Activated effector memory CD4-positive, alpha-beta T cell treated with anti-CD3 and anti-CD28 coated beads, Interleukin-2, amount 50 U/mL, for 16 hours (primary cell): ENCODE measurements around the gene PGM5.
"Not testable (repeated sequence)": the region's sequence is repeated elsewhere in the genome, so short reads cannot be mapped to it uniquely, and the experiment has no call there.

Experiments
- DNase-seq: peaks from one replicate; pipeline ENCODE4 v3.0.0-alpha.2; 2020

PGM5 gene

DNA sequence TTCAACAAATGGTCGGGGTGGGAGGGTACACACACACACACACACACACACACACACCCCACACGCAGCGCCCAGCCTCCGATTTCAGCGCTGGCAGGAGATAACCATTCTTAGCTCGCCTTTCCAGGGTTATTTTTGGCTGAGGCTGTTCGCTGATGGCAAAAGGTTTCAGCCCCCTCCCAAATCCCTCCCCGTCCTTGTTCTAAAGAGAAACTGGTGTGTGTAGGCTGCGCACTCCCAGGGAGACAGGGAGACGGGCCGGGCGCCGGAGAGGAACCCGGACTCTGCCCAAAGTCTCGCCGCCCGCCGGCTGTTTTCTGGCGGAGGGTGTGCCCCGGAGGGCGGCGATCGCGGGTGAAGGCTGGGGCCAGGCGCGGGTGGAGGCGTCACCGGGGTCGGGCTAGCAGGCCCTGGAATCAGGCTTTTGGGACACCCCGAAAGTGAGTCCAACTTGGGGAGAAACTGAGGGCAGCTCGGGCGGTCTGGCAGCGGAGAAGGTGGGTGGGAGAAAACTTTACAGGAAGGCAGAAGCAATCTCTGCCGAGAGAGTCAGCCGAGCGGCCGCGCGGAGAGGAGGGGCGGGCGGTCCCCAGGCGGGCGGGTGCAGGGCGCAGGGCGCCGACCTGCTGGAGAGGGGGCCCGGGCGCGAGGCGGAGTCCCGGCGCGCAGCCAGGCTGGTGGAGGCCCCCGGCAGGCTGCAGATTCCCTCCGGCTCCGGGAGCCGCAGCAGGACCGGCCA lies at the start of gene PGM5:
Gene PGM5, plus strand, starts transcription at position 232 of the 739 bp plus-strand sequence. CDS start 517 bp downstream, outside the sequence.
- not testable (repeated sequence) for DNase-seq

DNA sequence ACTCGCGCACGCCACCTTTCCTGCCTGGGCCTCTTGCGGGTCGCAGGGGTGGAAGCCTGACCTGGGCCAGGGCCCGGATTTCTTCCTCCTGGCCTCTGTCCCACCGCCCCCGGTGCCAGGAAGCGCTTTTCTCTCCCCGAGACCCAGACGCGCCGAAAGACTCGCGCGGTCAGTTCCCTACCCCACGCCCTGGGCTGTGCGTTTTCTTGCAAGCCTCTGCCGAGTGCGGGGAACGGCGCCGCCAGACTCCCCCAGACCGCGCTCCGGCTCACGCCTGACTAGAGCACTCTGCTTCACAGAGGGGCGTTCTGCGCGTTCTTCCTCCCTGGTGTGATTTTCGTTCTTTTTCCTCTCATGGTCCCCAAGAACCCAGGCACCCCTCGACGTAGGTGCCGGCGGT lies 49.3 kb upstream of the PGM5 start:
- DNase-seq, result peak; percentile 34

DNA sequence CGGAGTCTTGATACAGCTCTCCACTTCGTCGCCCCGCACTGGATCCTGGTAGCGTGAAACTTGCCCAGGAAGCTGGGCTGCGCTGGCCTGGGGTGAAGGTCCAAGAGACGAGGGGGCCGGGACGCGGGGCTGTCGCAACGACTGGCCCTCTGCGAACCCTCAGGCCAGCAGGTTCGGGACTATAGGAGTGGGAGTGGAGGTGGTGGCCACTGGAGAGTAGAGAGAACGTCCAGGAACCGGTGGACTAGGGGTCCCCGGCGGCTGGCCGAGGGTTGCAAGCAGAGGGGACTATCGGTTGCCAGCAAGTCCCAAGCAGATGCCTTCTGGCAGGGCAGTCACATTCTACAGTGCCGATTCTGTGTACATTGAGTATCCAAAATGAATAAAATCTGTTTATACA lies 48.8 kb upstream of the PGM5 start:
- DNase-seq, result peak; percentile 53

DNA sequence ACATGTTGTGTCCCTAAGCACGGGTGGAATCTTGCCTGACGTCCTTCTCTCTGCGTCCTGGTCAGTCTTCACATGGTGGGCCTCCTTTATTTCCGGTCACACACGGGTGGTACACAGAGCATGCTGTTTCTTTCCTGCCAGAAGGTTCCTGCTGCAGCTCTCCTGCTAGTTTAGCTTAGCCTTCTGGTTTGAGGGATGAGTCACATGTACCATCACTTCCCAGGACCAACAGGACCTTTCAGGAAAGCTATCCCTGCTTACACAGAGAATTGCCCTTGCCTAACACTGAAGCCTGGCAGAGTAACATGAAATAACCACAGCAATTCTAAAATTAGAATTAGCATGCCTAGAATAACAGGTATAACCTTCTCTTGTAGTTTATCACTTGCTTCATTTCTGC lies 45.2 kb upstream of the PGM5 start:
- DNase-seq, result not testable (repeated sequence)

DNA sequence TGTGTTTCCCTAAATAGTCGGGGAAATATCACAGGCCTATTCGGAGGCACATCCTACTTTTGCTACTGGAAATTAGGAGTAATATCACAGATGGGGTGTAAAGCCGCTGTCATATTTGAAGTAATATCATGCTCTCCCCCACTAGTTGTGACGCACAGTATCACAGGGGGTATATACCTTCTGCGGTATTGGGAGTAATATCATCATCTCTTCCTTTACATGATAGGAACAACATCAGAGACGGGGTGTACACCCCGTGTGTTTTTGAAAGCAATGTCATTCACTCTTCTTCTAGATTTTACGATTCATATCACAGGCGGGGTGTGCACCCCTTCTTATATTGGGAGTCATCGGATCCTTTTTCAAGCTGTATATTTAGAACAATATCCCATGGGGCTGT lies 38.2 kb upstream of the PGM5 start:
- not testable (repeated sequence) for DNase-seq

DNA sequence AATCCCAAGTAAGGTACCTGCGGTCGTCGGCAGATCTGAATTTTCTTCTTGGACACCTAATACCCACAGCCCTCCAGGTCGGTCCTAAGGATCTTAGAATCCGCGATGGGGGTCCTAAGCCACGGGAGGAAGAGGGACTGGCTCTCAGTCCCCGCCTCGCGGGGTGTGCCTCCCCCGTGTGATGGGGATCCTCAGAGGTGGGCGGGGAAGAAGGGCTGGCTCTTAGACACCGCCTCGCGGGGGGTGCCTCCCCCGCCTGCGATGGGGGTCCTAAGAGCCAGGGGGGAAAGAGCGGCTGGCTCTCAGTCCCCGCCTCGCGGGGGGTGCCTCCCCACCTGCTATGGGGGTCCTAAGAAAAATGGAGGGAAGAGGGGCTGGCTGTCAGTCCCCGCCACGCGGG lies 32.7 kb upstream of the PGM5 start:
- not testable (repeated sequence) for DNase-seq

- not testable (repeated sequence) for DNase-seq
Observed at GRCh38 chr9:68324518-68324917, 31.9 kb upstream of the PGM5 start.

GRCh38 chr9:68329106-68329505 lies 27.3 kb upstream of the PGM5 start:
- not testable (repeated sequence) for DNase-seq

GRCh38 chr9:68330531-68331173 lies 25.8 kb upstream of the PGM5 start:
- not testable (repeated sequence) for DNase-seq

GRCh38 chr9:68332122-68332521 lies 24.3 kb upstream of the PGM5 start:
- not testable (repeated sequence) for DNase-seq

GRCh38 chr9:68335935-68336334 lies 20.5 kb upstream of the PGM5 start:
- not testable (repeated sequence) for DNase-seq

DNA sequence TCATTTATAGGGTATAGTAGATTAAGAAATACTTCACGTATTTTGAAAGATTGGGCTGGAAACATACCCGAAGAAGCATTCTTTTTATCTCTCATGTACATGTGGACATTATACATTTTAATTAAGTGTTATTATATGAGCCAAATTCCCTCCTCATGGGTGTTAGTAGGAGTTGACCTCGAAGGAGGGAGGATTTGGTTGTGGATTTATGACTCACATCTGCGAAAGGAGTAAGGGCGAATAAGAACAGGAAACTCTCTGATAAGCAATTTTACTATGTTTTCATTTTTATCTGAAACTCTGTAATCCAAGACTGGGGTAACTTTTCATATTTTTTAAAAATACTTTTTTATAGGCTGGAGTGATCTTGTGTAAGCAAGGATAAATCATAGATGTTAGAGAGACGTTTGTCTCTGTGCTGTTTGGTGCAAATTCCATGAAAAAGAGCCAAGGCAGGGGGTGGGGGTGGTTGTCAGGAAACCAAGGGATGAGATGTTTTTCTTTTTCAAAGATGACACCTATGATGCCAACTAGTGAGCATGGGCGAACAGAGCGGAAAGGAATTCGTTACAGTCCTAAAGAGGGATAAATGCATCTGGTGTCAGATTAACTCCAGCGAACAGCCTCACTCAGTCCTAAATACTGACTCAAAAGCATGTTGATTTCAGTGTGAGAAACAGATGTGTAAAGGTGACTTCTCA lies 19.6 kb upstream of the PGM5 start:
- DNase-seq, result not testable (repeated sequence)

GRCh38 chr9:68338000-68338399 lies 18.4 kb upstream of the PGM5 start:
- not testable (repeated sequence) for DNase-seq

DNA sequence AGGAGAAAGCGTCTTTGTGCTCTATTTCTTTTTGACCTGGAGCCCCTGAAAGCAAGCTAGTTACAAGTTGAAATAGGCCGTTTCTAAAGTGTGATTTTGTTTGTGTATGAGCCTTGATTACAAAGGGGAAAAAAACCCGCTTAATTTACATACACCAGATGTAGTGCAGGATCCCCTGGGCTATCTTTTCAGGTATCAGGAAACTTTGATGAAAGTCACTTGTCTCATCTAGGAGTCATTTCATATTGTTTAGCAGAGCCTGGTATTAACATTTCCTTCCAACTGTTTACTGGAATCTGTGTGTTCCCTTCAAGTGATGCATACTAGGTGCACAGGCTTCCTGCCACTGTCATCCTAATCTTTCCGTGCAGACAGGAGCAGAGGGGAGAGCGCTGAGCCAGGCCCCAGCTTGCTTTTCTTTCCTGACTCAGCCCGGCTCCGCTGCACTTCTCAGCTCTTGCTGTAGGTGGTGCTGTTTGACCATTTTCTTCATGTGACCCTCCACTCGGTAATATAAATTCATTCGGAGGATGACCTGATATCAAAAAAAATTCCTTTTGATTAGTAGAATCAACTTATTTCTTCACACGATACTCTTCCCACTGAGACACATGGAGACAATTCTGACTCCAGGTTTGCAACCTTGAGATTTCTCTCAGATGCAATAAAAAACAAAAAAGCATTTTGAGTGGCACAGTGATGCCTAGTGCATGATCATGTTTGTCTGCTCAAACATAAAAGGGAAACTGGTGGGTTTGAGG lies 14.0 kb upstream of the PGM5 start:
- not testable (repeated sequence) for DNase-seq

- not testable (repeated sequence) for DNase-seq
Observed at GRCh38 chr9:68343242-68343641, 13.2 kb upstream of the PGM5 start.

DNA sequence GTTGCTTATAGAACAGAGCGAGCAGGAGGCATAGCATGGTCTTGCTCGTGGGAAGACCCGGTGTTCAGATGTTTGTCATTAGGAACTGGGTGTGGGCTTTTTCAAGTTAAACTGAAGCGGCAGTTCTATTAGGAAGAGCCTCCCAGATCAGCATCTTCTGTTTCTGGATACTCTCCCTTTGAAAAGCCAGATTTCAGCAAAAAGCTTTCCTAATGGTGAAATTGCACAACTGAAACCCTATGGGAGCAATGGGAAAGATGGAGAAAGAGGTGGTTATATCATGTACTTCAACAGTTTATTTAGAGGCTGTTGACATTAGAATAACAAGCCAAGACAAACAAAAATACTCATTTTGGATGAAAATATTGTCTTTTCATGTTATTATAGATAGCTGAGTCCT lies 12.4 kb upstream of the PGM5 start:
- not testable (repeated sequence) for DNase-seq

DNA sequence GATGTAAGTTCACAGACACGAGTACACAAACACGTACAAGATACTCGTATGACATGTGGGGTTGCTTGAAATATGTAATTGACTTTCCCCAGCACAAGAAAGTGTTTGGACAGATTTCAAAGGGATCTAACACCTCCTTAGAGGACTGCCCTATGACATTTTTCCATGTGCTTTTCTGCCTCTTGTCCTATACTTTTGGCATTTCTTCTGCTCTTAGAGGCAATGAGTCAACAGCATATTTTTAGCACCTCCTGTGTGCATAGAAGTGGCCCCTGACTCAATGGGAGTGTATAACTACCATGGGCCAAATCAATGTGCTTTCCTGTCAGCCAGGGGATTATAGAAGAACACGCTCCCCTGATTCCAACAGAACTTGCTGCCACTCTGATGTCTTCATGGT lies 4.7 kb upstream of the PGM5 start:
- not testable (repeated sequence) for DNase-seq

DNA sequence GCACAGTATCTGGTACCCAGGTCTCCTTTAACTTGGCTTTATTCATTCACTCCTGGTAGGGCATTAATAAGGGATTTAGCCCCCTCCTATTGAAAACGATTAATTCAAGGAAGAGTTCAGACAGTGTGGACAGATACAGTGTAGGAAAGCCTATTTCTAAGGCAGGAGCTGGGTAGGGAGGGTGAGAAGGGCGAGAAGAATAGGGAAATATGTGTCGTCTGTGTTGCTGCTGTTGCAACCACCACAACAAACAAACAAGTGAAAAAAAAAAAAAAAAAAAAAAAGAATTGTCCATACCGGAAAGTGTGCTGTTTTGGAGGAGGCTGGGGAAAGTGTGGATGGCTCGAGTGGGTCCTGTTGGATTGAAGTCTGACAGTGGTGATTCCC lies 425 bp upstream of the PGM5 start:
- not testable (repeated sequence) for DNase-seq

DNA sequence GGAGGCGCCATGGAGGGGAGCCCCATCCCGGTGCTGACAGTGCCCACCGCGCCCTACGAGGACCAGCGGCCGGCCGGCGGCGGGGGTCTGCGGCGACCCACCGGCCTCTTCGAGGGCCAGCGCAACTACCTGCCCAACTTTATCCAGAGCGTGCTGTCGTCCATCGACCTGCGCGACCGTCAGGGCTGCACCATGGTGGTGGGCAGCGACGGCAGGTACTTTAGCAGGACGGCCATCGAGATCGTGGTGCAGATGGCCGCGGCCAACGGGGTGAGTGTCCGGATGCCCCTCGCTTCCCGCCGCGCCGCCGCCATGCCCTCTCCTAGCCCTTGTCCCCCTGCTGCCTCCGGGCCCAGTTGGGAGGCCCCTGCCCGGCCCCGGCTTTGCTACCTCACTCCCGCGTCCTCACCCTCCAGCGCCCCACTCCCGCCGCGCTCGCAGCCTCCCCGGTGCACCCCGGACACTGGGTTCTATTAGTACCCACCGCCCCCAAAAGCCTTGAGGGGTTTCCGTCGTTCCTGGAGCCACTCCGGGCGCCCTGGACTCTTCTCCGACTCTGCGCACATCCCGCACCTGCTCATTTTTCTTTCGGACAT lies 806 bp downstream of the PGM5 start:
- DNase-seq, result not testable (repeated sequence)

- not testable (repeated sequence) for DNase-seq
Observed at GRCh38 chr9:68366933-68367547, 10.6 kb downstream of the PGM5 start.

DNA sequence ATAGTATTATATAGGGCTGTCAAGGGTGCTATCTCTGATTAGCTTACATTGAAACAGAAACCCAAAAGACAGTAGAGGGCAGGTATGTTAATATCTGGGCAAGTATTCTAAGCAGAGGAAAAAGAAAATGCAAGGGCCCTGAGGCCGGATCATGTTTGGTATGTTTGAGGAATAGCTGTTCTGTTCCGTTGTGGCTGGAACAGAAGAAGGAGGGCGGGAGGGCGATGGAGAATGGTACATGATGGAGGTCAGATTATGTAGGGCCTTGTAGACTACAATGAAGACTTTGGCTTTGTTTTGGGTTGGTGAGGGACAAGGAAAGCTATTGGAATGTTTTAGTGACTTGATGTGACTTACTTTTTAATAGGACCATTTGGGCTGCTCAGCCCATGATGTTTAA lies 19.4 kb downstream of the PGM5 start:
- DNase-seq, result not testable (repeated sequence)

DNA sequence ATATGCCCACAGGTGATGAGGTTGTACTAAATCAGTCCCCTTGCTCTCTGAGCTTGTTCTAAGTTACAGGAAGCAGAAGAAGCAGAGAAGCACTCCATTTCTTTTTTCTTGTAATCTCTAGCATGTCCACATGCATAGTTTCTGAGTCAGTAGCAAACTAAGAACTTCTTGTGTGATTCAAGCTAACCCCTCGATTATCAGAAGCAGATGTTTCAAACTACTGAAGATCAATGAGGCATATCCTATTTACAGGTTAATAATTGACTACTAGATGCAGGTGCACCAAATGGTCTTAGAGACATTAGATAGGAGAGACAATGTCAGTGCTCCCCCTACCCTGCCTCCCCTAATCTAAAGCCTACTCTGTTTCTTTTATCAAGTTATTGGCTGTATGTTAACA lies 21.3 kb downstream of the PGM5 start:
- not testable (repeated sequence) for DNase-seq
